HepG2 (cell line): ENCODE measurements around the gene ARHGDIG. TPM values are rescaled to one million over a fixed set of nuclear protein-coding genes. Genes with fewer than 3 reads are reported as not detected.

Experiments used
- ATAC-seq: fragments of 200-7000 bp; cut with Tn5 transposase; 3 replicates; pipeline ENCODE4 v1.9.1; 2020; ENCODE audit warnings: mild to moderate bottlenecking, moderate library complexity
- BruUV-seq: library from RNA; stranded (reverse); fragments of 400-500 nt; replicated peaks from 2 replicates; lab custom pipeline; 2021; lab: Mats Ljungman, UMichigan
- CTCF ChIA-PET: fragments of 300-600 bp; formaldehyde crosslinking; extraction: SDS; loops from one replicate; lab custom pipeline; 2021; ENCODE audit warnings: low total read pairs, inconsistent platforms, low intra/inter-chr PET ratio; lab: Yijun Ruan, JAX
- POLR2A ChIA-PET: fragments of 350-600 bp; sonication (Branson Sonifier 250); formaldehyde crosslinking; loops from one replicate; lab custom pipeline; 2020; ENCODE audit warnings: antibody characterized with exemption, inconsistent platforms; lab: Yijun Ruan, JAX
- DNase-seq: peaks from one replicate; pipeline ENCODE4 v3.0.0-alpha.2; 2015; ENCODE audit warnings: low spot score
- FAIRE-seq: peaks from 3 replicates; lab custom pipeline; 2011; peaks lifted over from hg19 to GRCh38; lab: Jason Lieb, UNC
- H2AFZ ChIP-seq: one replicate; pipeline ENCODE4 v1.6.1; 2011; ENCODE audit warnings: low read length, inconsistent platforms
- H3K27ac ChIP-seq: fragments of 300-600 bp; 3 replicates; pipeline ENCODE4 v1.8.0; 2011; ENCODE audit warnings: mixed run types, mild to moderate bottlenecking, mixed read lengths, low read length, inconsistent platforms; ENCODE audit not compliant: insufficient read depth; ENCODE audit errors: extremely low read length
- H3K27me3 ChIP-seq, 2 experiments: fragments of 200-600 bp in 1 of 2; 2 replicates in 1 of 2; 3 replicates in 1 of 2; pipeline versions ENCODE4 v1.6.0 to v1.8.0; 2011; ENCODE audit warnings: low read length in 2 of 2, mild to moderate bottlenecking in 2 of 2, moderate library complexity in 2 of 2, inconsistent platforms in 1 of 2; ENCODE audit not compliant: insufficient read depth in 2 of 2, control insufficient read depth in 1 of 2
- H3K36me3 ChIP-seq, 2 experiments: fragments of 200-600 bp in 1 of 2; replicated peaks in 1 of 2; 2 replicates in 1 of 2; 3 replicates in 1 of 2; pipeline versions ENCODE4 v1.5.1 to v1.8.0; 2011; ENCODE audit warnings: low read length in 2 of 2, inconsistent platforms in 1 of 2; ENCODE audit not compliant: insufficient read depth in 2 of 2, control insufficient read depth in 1 of 2
- H3K4me1 ChIP-seq: 2 replicates; pipeline ENCODE4 v1.5.1; 2012; ENCODE audit warnings: low read length, inconsistent platforms; ENCODE audit not compliant: insufficient read depth
- H3K4me2 ChIP-seq: 2 replicates; pipeline ENCODE4 v1.6.0; 2011; ENCODE audit warnings: low read depth, low read length, inconsistent platforms
- H3K4me3 ChIP-seq, 3 experiments: fragments of 200-600 bp in 1 of 3; sonication (generic), shearing (Covaris generic) in 1 of 3; replicated peaks in 1 of 3; 2 replicates each; pipeline ENCODE4 v1.5.1; 2011 to 2016; ENCODE audit warnings: low read length in 3 of 3, inconsistent platforms in 2 of 3, low read depth in 2 of 3, mild to moderate bottlenecking in 2 of 3, control low read depth in 1 of 3, mixed read lengths in 1 of 3; ENCODE audit not compliant: insufficient read depth in 1 of 3
- H3K79me2 ChIP-seq: one replicate; pipeline ENCODE4 v1.6.1; 2011; ENCODE audit warnings: low read length, inconsistent platforms; ENCODE audit not compliant: insufficient read depth
- H3K9ac ChIP-seq: 2 replicates; pipeline ENCODE4 v1.6.0; 2011; ENCODE audit warnings: mild to moderate bottlenecking, low read depth, low read length, inconsistent platforms; ENCODE audit not compliant: insufficient read depth
- H3K9me3 ChIP-seq: 2 replicates; pipeline ENCODE4 v1.5.1; 2012; ENCODE audit warnings: mild to moderate bottlenecking, low read length
- H4K20me1 ChIP-seq: 2 replicates; pipeline ENCODE4 v1.6.0; 2011; ENCODE audit warnings: inconsistent platforms, mild to moderate bottlenecking, low read length, moderate library complexity; ENCODE audit not compliant: insufficient read depth
- TBP ChIP-seq: sonication (generic); formaldehyde crosslinking; IDR thresholded peaks from 2 replicates; pipeline ENCODE4 v1.5.0; 2020; ENCODE audit warnings: missing genetic modification reagents
- ZNF160 ChIP-seq: sonication (generic); formaldehyde crosslinking; IDR thresholded peaks from 2 replicates; pipeline ENCODE4 v1.8.0; 2022; ENCODE audit warnings: mild to moderate bottlenecking, inconsistent platforms, missing genetic modification reagents
- ZNF263 ChIP-seq: sonication (generic); formaldehyde crosslinking; IDR thresholded peaks from 2 replicates; pipeline ENCODE4 v1.4.0; 2020; ENCODE audit warnings: missing genetic modification reagents
- ZNF30 ChIP-seq: sonication (generic); formaldehyde crosslinking; IDR thresholded peaks from 2 replicates; pipeline ENCODE4 v1.5.0; 2020; ENCODE audit warnings: mild to moderate bottlenecking, missing genetic modification reagents
- ZNF543 ChIP-seq: sonication (generic); formaldehyde crosslinking; IDR thresholded peaks from 2 replicates; pipeline ENCODE4 v1.4.0; 2020; ENCODE audit warnings: mild to moderate bottlenecking, missing genetic modification reagents
- ZNF724P ChIP-seq: sonication (generic); formaldehyde crosslinking; IDR thresholded peaks from 2 replicates; pipeline ENCODE4 v1.8.0; 2022; ENCODE audit warnings: missing genetic modification reagents, borderline replicate concordance
- ZNF75D ChIP-seq: sonication (generic); formaldehyde crosslinking; IDR thresholded peaks from 2 replicates; pipeline ENCODE4 v1.8.1; 2023; ENCODE audit warnings: missing genetic modification reagents, mild to moderate bottlenecking, borderline replicate concordance
- WGBS: methylation state at CpG from one replicate; pipeline ENCODE4 v1.1.6; 2017; ENCODE audit warnings: low lambda C conversion rate; 5-methylcytosine and 5-hydroxymethylcytosine counted together
- in situ Hi-C: cut with HindIII; loops from 2 replicates; pipeline ENCODE4 v1.10.0; 2017; ENCODE audit warnings: low pct_unique_long_range_greater_than_20kb; ENCODE audit not compliant: extremely low pct_ligation_motif_present
- intact Hi-C: fragments of 100-400 bp; cut with micrococcal nuclease; formaldehyde crosslinking; loops from one replicate; pipeline ENCODE4 v1.10.0; 2022; ENCODE audit not compliant: unreplicated experiment
- polyA plus RNA-seq, 8 experiments: library from polyadenylated mRNA; depleted of rRNA in 3 of 8; stranded (reverse) in 7 of 8; unstranded in 1 of 8; fragments of >200 nt; fragmentation: Illumina TruSeq in 4 of 8; extraction: Trizol in 4 of 8; gene quantifications; 2 replicates each; pipeline versions ENCODE4 v1.2.1 to v1.2.3, GENCODE V29; 2011 to 2016; ENCODE audit warnings: low read depth in 4 of 8, missing spikeins in 1 of 8, mixed read lengths in 1 of 8; ENCODE audit not compliant: insufficient read depth in 1 of 8
- total RNA-seq, 5 experiments: library from RNA; depleted of rRNA; stranded (reverse); fragments of >200 nt; fragmentation: Illumina TruSeq; extraction: Trizol; gene quantifications; 2 replicates each; pipeline ENCODE4 v1.2.3, GENCODE V29; 2016; ENCODE audit warnings: low read depth in 1 of 5
- TF ChIP-seq, protein P1 (sequence below): sonication (generic); formaldehyde crosslinking; IDR thresholded peaks from 2 replicates; pipeline ENCODE4 v1.4.0; 2020; ENCODE audit warnings: mild to moderate bottlenecking, missing genetic modification reagents
- TF ChIP-seq, protein P2 (sequence below): sonication (generic); formaldehyde crosslinking; IDR thresholded peaks from 2 replicates; pipeline ENCODE4 v1.4.0; 2020; ENCODE audit warnings: low read depth, missing genetic modification reagents

Gene ARHGDIG
- total and polyA plus RNA-seq, 2 of the 13 experiments (the other 11 are each of a cell fraction or from before 2014, with no cell fraction given), result 0.24 to 0.48 TPM

DNA sequence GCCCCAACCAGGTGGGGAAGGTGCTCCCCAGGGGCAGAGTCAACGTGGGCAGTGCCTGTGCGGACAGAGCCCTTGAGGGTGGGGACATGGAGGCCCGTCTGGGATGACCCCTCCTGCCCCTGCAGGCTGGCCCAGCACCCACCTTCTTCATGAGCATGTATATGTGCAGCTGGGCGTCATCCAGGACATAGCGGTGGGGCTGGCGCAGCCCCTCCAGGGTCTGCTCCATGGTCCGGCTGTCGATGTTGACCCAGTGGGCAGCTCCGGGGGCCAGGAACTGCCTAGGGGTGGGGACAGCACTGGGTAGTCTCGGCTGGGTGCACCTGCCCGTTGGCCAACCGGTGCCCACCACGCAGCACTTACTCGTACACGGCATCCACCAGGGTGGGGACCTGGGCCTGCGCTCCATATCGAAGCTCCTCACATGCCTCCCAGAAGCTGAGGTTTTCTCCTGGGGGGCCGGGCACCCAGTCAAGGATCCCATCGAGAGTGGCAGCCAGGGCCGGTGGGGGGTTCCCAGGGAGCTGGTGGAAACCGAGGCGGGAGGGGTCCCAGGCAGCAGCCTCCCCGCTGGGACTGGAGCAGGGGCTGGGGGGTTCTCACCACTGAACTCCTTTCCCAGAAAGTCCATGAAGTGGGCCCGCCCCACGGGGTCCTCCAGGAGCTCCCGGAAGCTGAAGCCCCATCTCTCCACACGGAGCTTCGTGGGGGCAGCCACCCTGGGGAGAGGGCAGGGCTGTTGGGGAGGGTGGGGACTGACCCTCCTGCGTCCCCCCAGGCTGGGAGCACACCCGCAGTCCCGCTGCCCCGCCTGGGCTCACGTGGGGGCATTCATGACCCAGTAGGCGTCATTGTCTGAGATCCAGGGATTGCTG is 9.8 kb upstream of the ARHGDIG start:
- Histone ChIP-seq H3K36me3 (no peaks in the 10 kb centered on the region), H3K27ac (no peak overlapping the region), H3K4me1 (peaks cover 42% of the 10 kb centered on the region), H3K4me3 (no peak overlapping the region), H3K9me3 (no peaks in the 10 kb centered on the region), H3K4me2 (no peak overlapping the region), H4K20me1 (no peaks in the 10 kb centered on the region), H3K9ac (no peak overlapping the region), H3K79me2 (no peaks in the 10 kb centered on the region), H3K27me3 (peaks cover 21 to 67% of the 10 kb centered on the region in 2 experiments; a peak in 4 of 5 replicates), H2AFZ (no peak overlapping the region)
- DNase-seq (no peak), FAIRE-seq (no peak), ATAC-seq (no peak)
- 28% methylated on average over 5 of the region's 34 CpGs for WGBS
- intact Hi-C loops, result no loop called here
- POLR2A ChIA-PET, result no interaction called here
- in situ Hi-C loops, result loop anchor here (5.0 kb wide), 1 partner anchor 92 kb away; no protein-coding TSS in a partner anchor
- BruUV-seq, result no TSS peak
- CTCF ChIA-PET, result no interaction called here
- no peak for TF ChIP-seq ZNF75D (CRISPR knock-in tag)
- TF ChIP-seq ZNF543 (CRISPR knock-in tag), result no peak
- no peak for TF ChIP-seq ZNF263 (CRISPR knock-in tag)
- no peak for TF ChIP-seq TBP (CRISPR knock-in tag)
- TF ChIP-seq ZNF724P (CRISPR knock-in tag), result no peak
- TF ChIP-seq ZNF160 (CRISPR knock-in tag), result no peak
- no peak for TF ChIP-seq ZNF30 (CRISPR knock-in tag)
- TF ChIP-seq, protein P1, sequence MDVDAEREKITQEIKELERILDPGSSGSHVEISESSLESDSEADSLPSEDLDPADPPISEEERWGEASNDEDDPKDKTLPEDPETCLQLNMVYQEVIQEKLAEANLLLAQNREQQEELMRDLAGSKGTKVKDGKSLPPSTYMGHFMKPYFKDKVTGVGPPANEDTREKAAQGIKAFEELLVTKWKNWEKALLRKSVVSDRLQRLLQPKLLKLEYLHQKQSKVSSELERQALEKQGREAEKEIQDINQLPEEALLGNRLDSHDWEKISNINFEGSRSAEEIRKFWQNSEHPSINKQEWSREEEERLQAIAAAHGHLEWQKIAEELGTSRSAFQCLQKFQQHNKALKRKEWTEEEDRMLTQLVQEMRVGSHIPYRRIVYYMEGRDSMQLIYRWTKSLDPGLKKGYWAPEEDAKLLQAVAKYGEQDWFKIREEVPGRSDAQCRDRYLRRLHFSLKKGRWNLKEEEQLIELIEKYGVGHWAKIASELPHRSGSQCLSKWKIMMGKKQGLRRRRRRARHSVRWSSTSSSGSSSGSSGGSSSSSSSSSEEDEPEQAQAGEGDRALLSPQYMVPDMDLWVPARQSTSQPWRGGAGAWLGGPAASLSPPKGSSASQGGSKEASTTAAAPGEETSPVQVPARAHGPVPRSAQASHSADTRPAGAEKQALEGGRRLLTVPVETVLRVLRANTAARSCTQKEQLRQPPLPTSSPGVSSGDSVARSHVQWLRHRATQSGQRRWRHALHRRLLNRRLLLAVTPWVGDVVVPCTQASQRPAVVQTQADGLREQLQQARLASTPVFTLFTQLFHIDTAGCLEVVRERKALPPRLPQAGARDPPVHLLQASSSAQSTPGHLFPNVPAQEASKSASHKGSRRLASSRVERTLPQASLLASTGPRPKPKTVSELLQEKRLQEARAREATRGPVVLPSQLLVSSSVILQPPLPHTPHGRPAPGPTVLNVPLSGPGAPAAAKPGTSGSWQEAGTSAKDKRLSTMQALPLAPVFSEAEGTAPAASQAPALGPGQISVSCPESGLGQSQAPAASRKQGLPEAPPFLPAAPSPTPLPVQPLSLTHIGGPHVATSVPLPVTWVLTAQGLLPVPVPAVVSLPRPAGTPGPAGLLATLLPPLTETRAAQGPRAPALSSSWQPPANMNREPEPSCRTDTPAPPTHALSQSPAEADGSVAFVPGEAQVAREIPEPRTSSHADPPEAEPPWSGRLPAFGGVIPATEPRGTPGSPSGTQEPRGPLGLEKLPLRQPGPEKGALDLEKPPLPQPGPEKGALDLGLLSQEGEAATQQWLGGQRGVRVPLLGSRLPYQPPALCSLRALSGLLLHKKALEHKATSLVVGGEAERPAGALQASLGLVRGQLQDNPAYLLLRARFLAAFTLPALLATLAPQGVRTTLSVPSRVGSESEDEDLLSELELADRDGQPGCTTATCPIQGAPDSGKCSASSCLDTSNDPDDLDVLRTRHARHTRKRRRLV (CRISPR knock-in tag), result no peak
- TF ChIP-seq, protein P2, sequence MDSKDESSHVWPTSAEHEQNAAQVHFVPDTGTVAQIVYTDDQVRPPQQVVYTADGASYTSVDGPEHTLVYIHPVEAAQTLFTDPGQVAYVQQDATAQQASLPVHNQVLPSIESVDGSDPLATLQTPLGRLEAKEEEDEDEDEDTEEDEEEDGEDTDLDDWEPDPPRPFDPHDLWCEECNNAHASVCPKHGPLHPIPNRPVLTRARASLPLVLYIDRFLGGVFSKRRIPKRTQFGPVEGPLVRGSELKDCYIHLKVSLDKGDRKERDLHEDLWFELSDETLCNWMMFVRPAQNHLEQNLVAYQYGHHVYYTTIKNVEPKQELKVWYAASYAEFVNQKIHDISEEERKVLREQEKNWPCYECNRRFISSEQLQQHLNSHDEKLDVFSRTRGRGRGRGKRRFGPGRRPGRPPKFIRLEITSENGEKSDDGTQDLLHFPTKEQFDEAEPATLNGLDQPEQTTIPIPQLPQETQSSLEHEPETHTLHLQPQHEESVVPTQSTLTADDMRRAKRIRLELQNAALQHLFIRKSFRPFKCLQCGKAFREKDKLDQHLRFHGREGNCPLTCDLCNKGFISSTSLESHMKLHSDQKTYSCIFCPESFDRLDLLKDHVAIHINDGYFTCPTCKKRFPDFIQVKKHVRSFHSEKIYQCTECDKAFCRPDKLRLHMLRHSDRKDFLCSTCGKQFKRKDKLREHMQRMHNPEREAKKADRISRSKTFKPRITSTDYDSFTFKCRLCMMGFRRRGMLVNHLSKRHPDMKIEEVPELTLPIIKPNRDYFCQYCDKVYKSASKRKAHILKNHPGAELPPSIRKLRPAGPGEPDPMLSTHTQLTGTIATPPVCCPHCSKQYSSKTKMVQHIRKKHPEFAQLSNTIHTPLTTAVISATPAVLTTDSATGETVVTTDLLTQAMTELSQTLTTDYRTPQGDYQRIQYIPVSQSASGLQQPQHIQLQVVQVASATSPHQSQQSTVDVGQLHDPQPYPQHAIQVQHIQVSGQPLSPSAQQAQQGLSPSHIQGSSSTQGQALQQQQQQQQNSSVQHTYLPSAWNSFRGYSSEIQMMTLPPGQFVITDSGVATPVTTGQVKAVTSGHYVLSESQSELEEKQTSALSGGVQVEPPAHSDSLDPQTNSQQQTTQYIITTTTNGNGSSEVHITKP (CRISPR knock-in tag), result no peak
